Measurements from ENCODE around the gene ZNF467. TPM values are rescaled to one million over a fixed set of nuclear protein-coding genes. Genes with fewer than 3 reads are reported as not detected.

The ZNF467 gene
- total and polyA plus RNA-seq, 3 donors from 2014 or later, result 2.4 to 3.3 (median 2.9) TPM

DNA sequence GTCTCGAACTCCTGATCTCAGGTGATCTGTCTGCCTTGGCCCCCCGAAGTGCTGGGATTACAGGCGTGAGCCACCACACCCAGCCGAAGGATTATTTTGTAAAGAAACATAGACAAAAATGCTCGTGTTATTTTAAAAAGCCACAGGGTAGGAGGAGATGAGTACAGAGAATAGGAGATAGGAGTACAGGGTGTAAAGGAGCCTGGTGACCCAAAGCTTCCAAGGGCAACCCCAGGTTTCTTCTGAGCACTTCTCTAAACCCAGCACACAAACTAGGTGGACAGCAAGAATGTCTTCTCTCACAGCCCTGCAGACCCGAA lies 54.7 kb downstream of the ZNF467 start:
- DNase-seq, result peak; percentile 6
- Histone ChIP-seq H3K27ac (no peak overlapping the region), H3K36me3 (ENCODE audit: low read depth, missing control alignments) (peaks cover 2% of the 10 kb centered on the region), H3K4me3 (no peak overlapping the region), H3K9me3 (no peaks in the 10 kb centered on the region), H3K27me3 (no peaks in the 10 kb centered on the region), H3K4me1 (peaks cover 29% of the 10 kb centered on the region)
- WGBS, 2 donors, result 94 to 96% methylated on average over 6 of the region's 6 CpGs
- no peak for TF ChIP-seq POLR2A (IDR thresholded peaks at IDR 0.05)
- TF ChIP-seq, protein P1, sequence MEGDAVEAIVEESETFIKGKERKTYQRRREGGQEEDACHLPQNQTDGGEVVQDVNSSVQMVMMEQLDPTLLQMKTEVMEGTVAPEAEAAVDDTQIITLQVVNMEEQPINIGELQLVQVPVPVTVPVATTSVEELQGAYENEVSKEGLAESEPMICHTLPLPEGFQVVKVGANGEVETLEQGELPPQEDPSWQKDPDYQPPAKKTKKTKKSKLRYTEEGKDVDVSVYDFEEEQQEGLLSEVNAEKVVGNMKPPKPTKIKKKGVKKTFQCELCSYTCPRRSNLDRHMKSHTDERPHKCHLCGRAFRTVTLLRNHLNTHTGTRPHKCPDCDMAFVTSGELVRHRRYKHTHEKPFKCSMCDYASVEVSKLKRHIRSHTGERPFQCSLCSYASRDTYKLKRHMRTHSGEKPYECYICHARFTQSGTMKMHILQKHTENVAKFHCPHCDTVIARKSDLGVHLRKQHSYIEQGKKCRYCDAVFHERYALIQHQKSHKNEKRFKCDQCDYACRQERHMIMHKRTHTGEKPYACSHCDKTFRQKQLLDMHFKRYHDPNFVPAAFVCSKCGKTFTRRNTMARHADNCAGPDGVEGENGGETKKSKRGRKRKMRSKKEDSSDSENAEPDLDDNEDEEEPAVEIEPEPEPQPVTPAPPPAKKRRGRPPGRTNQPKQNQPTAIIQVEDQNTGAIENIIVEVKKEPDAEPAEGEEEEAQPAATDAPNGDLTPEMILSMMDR (IDR thresholded peaks at IDR 0.05), result no peak
- intact Hi-C loops (cut with DNase I; ENCODE audit: low total_unique reads), result no loop called here

- peaks cover 29% of the 10 kb centered on the region for H3K4me1 ChIP-seq
- no peak overlapping the region for H3K4me3 ChIP-seq
- intact Hi-C loops (cut with DNase I; ENCODE audit: low total_unique reads), result no loop called here
Observed at GRCh38 chr7:149717481-149717880, 55.9 kb downstream of the ZNF467 start.

GRCh38 chr7:149716932-149717307 lies 56.5 kb downstream of the ZNF467 start:
- TF ChIP-seq, protein P1 (IDR thresholded peaks at IDR 0.05), result no peak
- TF ChIP-seq POLR2A (IDR thresholded peaks at IDR 0.05), result no peak
- intact Hi-C loops (cut with DNase I; ENCODE audit: low total_unique reads), result no loop called here
- Histone ChIP-seq H3K4me1 (peaks cover 29% of the 10 kb centered on the region), H3K4me3 (no peak overlapping the region), H3K27me3 (no peaks in the 10 kb centered on the region), H3K9me3 (no peaks in the 10 kb centered on the region), H3K27ac (no peak overlapping the region), H3K36me3 (ENCODE audit: low read depth, missing control alignments) (no peaks in the 10 kb centered on the region)
- 91 to 92% methylated on average over 4 of the region's 4 CpGs for WGBS, 2 donors
- peak; percentile 12 for DNase-seq

More at GRCh38 chr7:149717481-149717880, 55.9 kb downstream of the ZNF467 start:
- Histone ChIP-seq H3K27me3 (no peaks in the 10 kb centered on the region), H3K27ac (no peak overlapping the region), H3K36me3 (ENCODE audit: low read depth, missing control alignments) (no peaks in the 10 kb centered on the region), H3K9me3 (no peaks in the 10 kb centered on the region)
- whole genome bisulfite sequencing, 2 donors, result 56 to 60% methylated on average over 2 to 5 of the region's 5 CpGs
- no peak for TF ChIP-seq POLR2A (IDR thresholded peaks at IDR 0.05)
- TF ChIP-seq, protein P1 (IDR thresholded peaks at IDR 0.05), result no peak
- peak; percentile 12 for DNase-seq

DNA sequence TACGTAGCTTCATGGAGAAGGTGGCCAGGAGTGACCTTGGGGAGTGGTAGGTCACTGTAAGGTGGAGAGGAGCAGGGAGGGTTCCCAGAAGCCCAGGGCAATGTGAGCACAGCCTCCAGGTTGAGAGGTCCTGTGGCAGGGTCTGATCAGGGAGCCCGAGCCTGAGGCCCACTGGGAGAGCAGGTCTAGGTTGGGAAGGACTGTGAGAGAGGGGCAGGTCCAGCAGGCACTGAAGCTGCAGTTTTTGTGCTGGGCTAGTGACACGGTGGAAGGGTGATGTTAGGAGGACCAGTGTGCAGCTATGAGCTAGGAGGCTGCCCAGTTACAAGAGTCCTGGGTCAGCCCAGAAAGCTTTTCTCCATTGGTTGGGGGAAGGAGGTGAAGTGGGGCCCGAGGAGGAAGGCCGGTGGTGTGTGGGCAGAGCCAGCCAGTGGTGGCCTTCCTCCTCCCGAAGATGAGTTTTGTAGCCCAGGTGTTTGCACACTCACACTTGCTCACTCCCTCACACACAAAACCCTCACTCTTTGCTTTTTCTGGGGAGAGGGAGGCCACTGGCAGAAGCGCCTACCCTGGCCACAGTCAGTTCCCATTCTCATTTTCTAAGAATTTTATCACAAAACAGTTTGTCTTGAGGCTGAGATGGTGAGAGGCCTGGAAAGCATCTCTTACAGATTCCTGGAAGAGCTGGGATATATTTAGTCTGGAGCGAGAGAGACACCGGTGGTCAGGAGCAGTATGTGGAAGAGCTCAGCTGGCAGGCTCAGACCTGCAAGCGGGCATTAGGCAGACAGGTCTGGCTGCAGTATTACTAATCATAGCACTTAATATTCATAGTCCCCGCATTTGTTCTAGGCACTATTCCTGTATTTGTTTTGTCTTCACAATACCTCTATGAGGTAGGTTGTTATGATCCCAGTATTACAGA lies 57.1 kb downstream of the ZNF467 start:
- TF ChIP-seq POLR2A (IDR thresholded peaks at IDR 0.05), result no peak
- TF ChIP-seq, protein P1 (IDR thresholded peaks at IDR 0.05), result no peak
- Histone ChIP-seq H3K27ac (peak overlapping the region in 1 of 2 donors; percentile 81), H3K36me3 (ENCODE audit: low read depth, missing control alignments) (no peaks in the 10 kb centered on the region), H3K4me1 (peaks cover 29% of the 10 kb centered on the region), H3K9me3 (no peaks in the 10 kb centered on the region), H3K4me3 (no peak overlapping the region), H3K27me3 (no peaks in the 10 kb centered on the region)
- WGBS, 2 donors, result 69 to 76% methylated on average over 11 of the region's 11 CpGs
- DNase-seq, result peak; percentile 14
- intact Hi-C loops (cut with DNase I; ENCODE audit: low total_unique reads), result no loop called here

Measured in testis (tissue), 3 donors.